Hindlimb muscle (tissue), 1 donor: ENCODE results near the gene ZFYVE21. TPM values are rescaled to one million over a fixed set of nuclear protein-coding genes. Genes with fewer than 3 reads are reported as not detected.
"Not testable (repeated sequence)": the region's sequence is repeated elsewhere in the genome, so short reads cannot be mapped to it uniquely, and the experiment has no call there.

ENCODE experiments used
- DNase-seq: peaks from one replicate; pipeline ENCODE4 v3.0.0-alpha.2; 2013
- polyA plus RNA-seq: library from polyadenylated mRNA; unstranded; fragments of 120-200 nt; gene quantifications from one replicate; pipeline ENCODE4 v1.2.1, GENCODE V29; 2013; ENCODE audit not compliant: insufficient read length

Gene ZFYVE21
- polyA plus RNA-seq: 44.2 TPM

GRCh38 chr14:103715052-103716000 is at the start of gene ZFYVE21, which contains the start of gene XRCC3:
Gene ZFYVE21, plus strand, starts transcription at chr14:103715810. Its CDS starts 32 bp downstream, at chr14:103715842.
Gene XRCC3, minus strand, starts transcription at chr14:103715451. Its CDS starts 4,364 bp downstream, at chr14:103711087.
- DNase-seq: peak; percentile 98

GRCh38 chr14:103667671-103668070 is 47.9 kb upstream of the ZFYVE21 start:
- no peak for DNase-seq

GRCh38 chr14:103668117-103668516 is 47.5 kb upstream of the ZFYVE21 start:
- DNase-seq: no peak

- DNase-seq: no peak
Observed at GRCh38 chr14:103669370-103669769, 46.2 kb upstream of the ZFYVE21 start.

- DNase-seq: no peak
Observed at GRCh38 chr14:103671911-103672310, 43.7 kb upstream of the ZFYVE21 start.

- DNase-seq: no peak
Observed at GRCh38 chr14:103675957-103676356, 39.7 kb upstream of the ZFYVE21 start.

GRCh38 chr14:103676881-103677675 is 38.5 kb upstream of the ZFYVE21 start:
- DNase-seq: no peak

- DNase-seq: no peak
Observed at GRCh38 chr14:103679351-103679750, 36.3 kb upstream of the ZFYVE21 start.

GRCh38 chr14:103680491-103681231 is 34.9 kb upstream of the ZFYVE21 start:
- DNase-seq: no peak

GRCh38 chr14:103683139-103683538 is 32.5 kb upstream of the ZFYVE21 start:
- DNase-seq: no peak

- peak; percentile 63 for DNase-seq
Observed at GRCh38 chr14:103684471-103684870, 31.1 kb upstream of the ZFYVE21 start.

- no peak for DNase-seq
Observed at GRCh38 chr14:103684871-103685270, 30.7 kb upstream of the ZFYVE21 start.

GRCh38 chr14:103685276-103686211 is 30.1 kb upstream of the ZFYVE21 start:
- no peak for DNase-seq

- DNase-seq: no peak
Observed at GRCh38 chr14:103686831-103687485, 28.7 kb upstream of the ZFYVE21 start.

- no peak for DNase-seq
Observed at GRCh38 chr14:103687712-103688111, 27.9 kb upstream of the ZFYVE21 start.

- no peak for DNase-seq
Observed at GRCh38 chr14:103688441-103688840, 27.2 kb upstream of the ZFYVE21 start.

GRCh38 chr14:103688906-103689902 is 26.4 kb upstream of the ZFYVE21 start:
- no peak for DNase-seq

GRCh38 chr14:103690332-103690731 is 25.3 kb upstream of the ZFYVE21 start:
- DNase-seq: no peak

GRCh38 chr14:103691655-103692054 is 24.0 kb upstream of the ZFYVE21 start:
- DNase-seq: not testable (repeated sequence)
